Osteocyte (in vitro differentiated cells): ENCODE measurements around the gene CDH4. TPM values are rescaled to one million over a fixed set of nuclear protein-coding genes. Genes with fewer than 3 reads are reported as not detected.

Experiments
- DNase-seq: peaks from one replicate; pipeline ENCODE4 v3.0.0; 2021; ENCODE audit warnings: mixed read lengths; ENCODE audit not compliant: unreplicated experiment; ENCODE audit errors: extremely low spot score
- H3K27ac Mint-ChIP-seq: one replicate; pipeline ENCODE4 v1.8.0; 2021; ENCODE audit warnings: mild to moderate bottlenecking, mixed read lengths; ENCODE audit not compliant: unreplicated experiment
- H3K27me3 Mint-ChIP-seq: one replicate; pipeline ENCODE4 v1.8.0; 2021; ENCODE audit warnings: mixed read lengths; ENCODE audit not compliant: unreplicated experiment
- H3K36me3 Mint-ChIP-seq: one replicate; pipeline ENCODE4 v1.8.0; 2021; ENCODE audit warnings: mixed read lengths; ENCODE audit not compliant: unreplicated experiment
- H3K4me1 Mint-ChIP-seq: one replicate; pipeline ENCODE4 v1.8.0; 2021; ENCODE audit warnings: mixed read lengths; ENCODE audit not compliant: unreplicated experiment
- H3K4me3 Mint-ChIP-seq: one replicate; pipeline ENCODE4 v1.8.0; 2021; ENCODE audit warnings: mild to moderate bottlenecking, moderate library complexity, mixed read lengths; ENCODE audit not compliant: unreplicated experiment
- H3K9me3 Mint-ChIP-seq: one replicate; pipeline ENCODE4 v1.8.0; 2021; ENCODE audit warnings: mixed read lengths; ENCODE audit not compliant: unreplicated experiment
- CTCF ChIP-seq: fragments of 200-600 bp; sonication (generic); IDR thresholded peaks from 2 replicates; pipeline ENCODE4 v1.5.0; 2021; ENCODE audit warnings: antibody characterized with exemption, mild to moderate bottlenecking, moderate library complexity
- total RNA-seq: library from RNA; stranded (reverse); gene quantifications from 2 replicates; pipeline ENCODE4 v1.2.1, GENCODE V29; 2021

CDH4 gene
- total RNA-seq, 1 donor from 2014 or later = 1.3 TPM

GRCh38 chr20:61736751-61737310 is 484.8 kb downstream of the CDH4 start:
- peaks cover 2% of the 10 kb centered on the region for H3K27me3 Mint-ChIP-seq
- no peaks in the 10 kb centered on the region for H3K4me1 Mint-ChIP-seq
- H3K4me3 Mint-ChIP-seq = no peak overlapping the region
- H3K27ac Mint-ChIP-seq = no peak overlapping the region
- H3K9me3 Mint-ChIP-seq = no peaks in the 10 kb centered on the region
- TF ChIP-seq CTCF = no peak
- no peaks in the 10 kb centered on the region for H3K36me3 Mint-ChIP-seq
- no peak for DNase-seq

GRCh38 chr20:61737346-61737745 is 485.3 kb downstream of the CDH4 start:
- Mint-ChIP-seq H3K27me3 (peaks cover 2% of the 10 kb centered on the region), H3K4me3 (no peak overlapping the region), H3K4me1 (no peaks in the 10 kb centered on the region), H3K9me3 (no peaks in the 10 kb centered on the region), H3K27ac (no peak overlapping the region), H3K36me3 (no peaks in the 10 kb centered on the region)
- TF ChIP-seq CTCF = no peak
- DNase-seq = no peak

GRCh38 chr20:61737812-61738443 is 485.9 kb downstream of the CDH4 start:
- Mint-ChIP-seq H3K4me3 (no peak overlapping the region), H3K27ac (no peak overlapping the region), H3K4me1 (no peaks in the 10 kb centered on the region), H3K36me3 (no peaks in the 10 kb centered on the region), H3K9me3 (no peaks in the 10 kb centered on the region), H3K27me3 (peaks cover 2% of the 10 kb centered on the region)
- TF ChIP-seq CTCF = no peak
- DNase-seq = no peak

GRCh38 chr20:61738601-61739069 is 486.6 kb downstream of the CDH4 start:
- DNase-seq = no peak
- no peak overlapping the region for H3K4me3 Mint-ChIP-seq
- H3K27me3 Mint-ChIP-seq = no peaks in the 10 kb centered on the region
- H3K27ac Mint-ChIP-seq = no peak overlapping the region
- H3K9me3 Mint-ChIP-seq = no peaks in the 10 kb centered on the region
- TF ChIP-seq CTCF = no peak
- no peaks in the 10 kb centered on the region for H3K4me1 Mint-ChIP-seq
- H3K36me3 Mint-ChIP-seq = no peaks in the 10 kb centered on the region

- no peaks in the 10 kb centered on the region for H3K4me1 Mint-ChIP-seq
- H3K27ac Mint-ChIP-seq = no peak overlapping the region
- TF ChIP-seq CTCF = no peak
- H3K4me3 Mint-ChIP-seq = no peak overlapping the region
- no peaks in the 10 kb centered on the region for H3K27me3 Mint-ChIP-seq
- H3K9me3 Mint-ChIP-seq = no peaks in the 10 kb centered on the region
- H3K36me3 Mint-ChIP-seq = no peaks in the 10 kb centered on the region
- DNase-seq = no peak
Observed at GRCh38 chr20:61739086-61739831, 487.2 kb downstream of the CDH4 start.
